ENCODE results near the gene FBLN1.

The FBLN1 gene

DNA sequence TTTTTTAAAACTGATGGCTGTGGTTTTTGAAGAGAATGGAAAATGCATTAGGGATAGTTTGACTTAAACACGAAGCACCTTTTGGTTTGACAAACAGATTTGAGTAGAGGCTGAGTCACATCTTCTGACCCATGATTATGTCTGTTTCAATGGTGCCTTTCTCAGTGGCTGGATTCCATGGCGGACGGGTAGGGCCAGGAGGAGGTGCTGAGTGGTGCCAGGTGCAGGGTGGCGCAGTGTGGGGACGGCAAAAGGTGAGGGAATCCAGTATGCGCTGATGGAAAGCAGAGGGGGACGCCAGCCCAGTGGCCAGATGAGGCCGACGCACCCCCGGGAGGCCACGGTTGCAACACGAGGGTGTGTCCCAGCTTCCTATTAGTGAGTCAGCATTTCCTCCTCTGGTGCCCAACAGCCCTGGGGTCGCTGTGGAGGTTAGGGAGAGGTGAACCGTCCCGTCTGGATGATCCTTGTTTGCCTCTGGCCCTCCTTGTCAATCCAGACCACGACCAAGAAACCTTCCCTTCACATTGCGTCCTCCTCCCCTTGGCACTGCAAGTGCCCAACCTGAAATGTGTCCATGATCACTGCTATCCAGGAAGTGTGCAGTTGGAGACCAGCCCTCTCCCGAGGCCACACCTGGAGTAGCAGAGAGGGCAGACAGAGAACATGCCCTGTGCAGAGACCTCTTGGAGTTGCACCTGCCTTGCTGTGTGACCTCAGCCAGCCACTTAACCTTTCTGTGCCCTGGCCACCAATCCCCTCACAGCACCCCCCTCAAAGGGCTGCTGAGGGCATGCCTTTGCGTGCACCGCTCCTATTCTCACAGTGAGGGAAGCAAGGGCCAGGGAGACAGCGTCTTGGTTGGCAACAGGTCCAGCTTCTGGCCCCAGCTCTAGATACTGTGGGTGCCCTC, 136.4 kb downstream of the FBLN1 start:
- Histone ChIP-seq H3K4me3 (ENCODE audit: severe bottlenecking) (no peak overlapping the region), H3K27me3 (ENCODE audit: insufficient read depth, poor library complexity, severe bottlenecking) (no peaks in the 10 kb centered on the region), H3K27ac (ENCODE audit: poor library complexity, severe bottlenecking) (peak overlapping the region; percentile 79), H3K4me1 (ENCODE audit: insufficient read depth, poor library complexity, severe bottlenecking) (peaks cover 32% of the 10 kb centered on the region), H3K9me3 (ENCODE audit: severe bottlenecking) (no peaks in the 10 kb centered on the region), H3K36me3 (ENCODE audit: low read depth) (no peaks in the 10 kb centered on the region)
- ATAC-seq (ENCODE audit: low read depth), result peak; percentile 80
- peak; percentile 89 for DNase-seq (ENCODE audit: low spot score)
- TF ChIP-seq, protein P1, sequence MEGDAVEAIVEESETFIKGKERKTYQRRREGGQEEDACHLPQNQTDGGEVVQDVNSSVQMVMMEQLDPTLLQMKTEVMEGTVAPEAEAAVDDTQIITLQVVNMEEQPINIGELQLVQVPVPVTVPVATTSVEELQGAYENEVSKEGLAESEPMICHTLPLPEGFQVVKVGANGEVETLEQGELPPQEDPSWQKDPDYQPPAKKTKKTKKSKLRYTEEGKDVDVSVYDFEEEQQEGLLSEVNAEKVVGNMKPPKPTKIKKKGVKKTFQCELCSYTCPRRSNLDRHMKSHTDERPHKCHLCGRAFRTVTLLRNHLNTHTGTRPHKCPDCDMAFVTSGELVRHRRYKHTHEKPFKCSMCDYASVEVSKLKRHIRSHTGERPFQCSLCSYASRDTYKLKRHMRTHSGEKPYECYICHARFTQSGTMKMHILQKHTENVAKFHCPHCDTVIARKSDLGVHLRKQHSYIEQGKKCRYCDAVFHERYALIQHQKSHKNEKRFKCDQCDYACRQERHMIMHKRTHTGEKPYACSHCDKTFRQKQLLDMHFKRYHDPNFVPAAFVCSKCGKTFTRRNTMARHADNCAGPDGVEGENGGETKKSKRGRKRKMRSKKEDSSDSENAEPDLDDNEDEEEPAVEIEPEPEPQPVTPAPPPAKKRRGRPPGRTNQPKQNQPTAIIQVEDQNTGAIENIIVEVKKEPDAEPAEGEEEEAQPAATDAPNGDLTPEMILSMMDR (IDR thresholded peaks at IDR 0.05; ENCODE audit: poor library complexity, severe bottlenecking), result peak; percentile 12

DNA sequence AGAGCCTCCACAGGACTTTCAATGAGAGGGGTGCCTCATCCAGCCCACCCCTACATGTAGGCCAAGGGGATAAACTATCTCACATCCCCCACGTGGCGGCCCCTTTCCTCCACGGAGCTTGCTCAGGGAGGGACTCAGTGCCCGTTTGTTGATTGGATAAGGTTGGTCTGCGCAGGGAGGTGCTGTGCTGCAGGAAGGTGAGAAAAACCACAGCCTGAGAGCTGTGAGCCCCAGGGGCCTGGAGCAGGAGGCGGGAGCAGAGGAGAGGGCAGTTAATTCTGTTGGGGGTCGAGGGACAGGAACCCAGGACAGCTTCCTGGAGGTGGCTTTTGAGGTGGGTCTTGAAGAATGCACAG, 137.0 kb downstream of the FBLN1 start:
- Histone ChIP-seq H3K4me1 (ENCODE audit: insufficient read depth, poor library complexity, severe bottlenecking) (peaks cover 32% of the 10 kb centered on the region), H3K4me3 (ENCODE audit: severe bottlenecking) (no peak overlapping the region), H3K27ac (ENCODE audit: poor library complexity, severe bottlenecking) (peak overlapping the region; percentile 79), H3K27me3 (ENCODE audit: insufficient read depth, poor library complexity, severe bottlenecking) (no peaks in the 10 kb centered on the region), H3K36me3 (ENCODE audit: low read depth) (no peaks in the 10 kb centered on the region), H3K9me3 (ENCODE audit: severe bottlenecking) (no peaks in the 10 kb centered on the region)
- ATAC-seq (ENCODE audit: low read depth), result no peak
- no peak for DNase-seq (ENCODE audit: low spot score)
- TF ChIP-seq, protein P1 (IDR thresholded peaks at IDR 0.05; ENCODE audit: poor library complexity, severe bottlenecking), result no peak

DNA sequence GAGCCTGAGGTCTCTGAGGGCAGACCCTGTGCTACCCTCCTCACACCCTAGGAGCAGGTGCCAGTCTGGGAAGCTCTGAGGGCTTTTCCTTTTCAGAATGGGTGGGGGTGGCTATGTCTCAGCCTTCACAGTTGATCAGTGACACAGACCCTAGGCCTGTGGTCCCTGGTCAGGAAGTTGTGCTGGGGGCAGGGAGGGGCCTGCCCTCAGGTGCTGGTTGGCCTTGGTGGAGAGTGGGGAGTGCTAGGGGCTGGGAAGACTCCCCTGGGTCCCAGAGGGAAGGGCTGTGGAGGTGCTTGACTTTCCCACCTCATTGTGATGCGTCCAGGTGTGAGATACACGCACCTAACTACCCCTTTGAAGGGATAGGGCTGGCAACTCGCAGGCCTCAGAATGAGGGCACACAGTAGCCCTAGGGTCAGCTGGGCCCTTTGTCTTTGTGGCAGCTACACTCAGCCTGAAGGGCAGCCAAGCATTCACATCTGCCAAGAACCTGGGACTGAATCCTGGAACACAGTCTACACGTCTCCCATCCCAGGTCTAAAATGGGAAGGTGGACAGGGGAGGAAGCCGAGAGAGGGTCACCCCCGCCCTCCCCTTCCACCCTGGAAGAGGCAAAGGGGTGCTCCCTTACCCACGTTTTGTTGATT, 137.7 kb downstream of the FBLN1 start:
- H3K4me1 ChIP-seq (ENCODE audit: insufficient read depth, poor library complexity, severe bottlenecking), result peaks cover 32% of the 10 kb centered on the region
- DNase-seq (ENCODE audit: low spot score), result no peak

DNA sequence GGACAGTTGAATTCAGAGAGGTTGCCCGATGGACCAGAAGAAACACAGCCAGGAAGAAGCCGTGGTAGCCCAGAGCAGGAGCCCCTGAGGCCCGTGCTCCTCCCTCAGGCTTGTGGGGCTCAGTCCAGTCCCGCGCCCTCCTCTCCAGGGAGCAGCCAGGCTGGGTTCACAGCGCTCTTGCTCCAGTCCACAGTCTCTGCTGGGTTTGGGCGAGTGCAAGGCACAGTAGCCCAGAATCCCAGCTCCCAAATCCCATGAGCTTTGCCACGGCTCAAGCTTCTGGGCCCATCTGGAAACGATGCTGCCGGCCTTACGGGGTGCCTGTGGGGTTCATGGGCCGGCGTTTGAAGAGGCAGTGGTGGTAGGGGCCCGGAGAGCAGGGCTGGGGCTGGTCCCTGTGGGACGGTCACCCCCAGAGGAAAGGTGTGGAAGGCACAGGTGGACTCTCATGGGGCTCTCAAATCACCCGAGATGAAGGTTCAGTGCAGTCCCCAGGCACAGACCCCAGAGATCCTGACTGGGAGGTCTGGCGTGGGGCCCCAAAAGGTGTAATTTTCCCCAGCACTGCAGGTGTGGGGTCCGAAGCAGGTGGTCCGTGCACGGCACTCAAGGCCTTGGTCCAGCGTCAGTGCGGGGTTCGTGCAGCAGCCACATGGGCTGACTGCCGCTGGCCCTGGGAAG, 138.4 kb downstream of the FBLN1 start:
- Histone ChIP-seq H3K27me3 (ENCODE audit: insufficient read depth, poor library complexity, severe bottlenecking) (no peaks in the 10 kb centered on the region), H3K9me3 (ENCODE audit: severe bottlenecking) (no peaks in the 10 kb centered on the region), H3K27ac (ENCODE audit: poor library complexity, severe bottlenecking) (no peak overlapping the region), H3K36me3 (ENCODE audit: low read depth) (no peaks in the 10 kb centered on the region), H3K4me1 (ENCODE audit: insufficient read depth, poor library complexity, severe bottlenecking) (peaks cover 32% of the 10 kb centered on the region), H3K4me3 (ENCODE audit: severe bottlenecking) (no peak overlapping the region)
- DNase-seq (ENCODE audit: low spot score) (no peak), ATAC-seq (ENCODE audit: low read depth) (no peak)
- TF ChIP-seq, protein P1 (IDR thresholded peaks at IDR 0.05; ENCODE audit: poor library complexity, severe bottlenecking), result no peak

More for the DNA sequence above, 137.7 kb downstream of the FBLN1 start:
- Histone ChIP-seq H3K9me3 (ENCODE audit: severe bottlenecking) (no peaks in the 10 kb centered on the region), H3K4me3 (ENCODE audit: severe bottlenecking) (no peak overlapping the region), H3K27me3 (ENCODE audit: insufficient read depth, poor library complexity, severe bottlenecking) (no peaks in the 10 kb centered on the region), H3K36me3 (ENCODE audit: low read depth) (no peaks in the 10 kb centered on the region), H3K27ac (ENCODE audit: poor library complexity, severe bottlenecking) (no peak overlapping the region)
- TF ChIP-seq, protein P1 (IDR thresholded peaks at IDR 0.05; ENCODE audit: poor library complexity, severe bottlenecking), result no peak
- no peak for ATAC-seq (ENCODE audit: low read depth)
